Stimulated activated CD8-positive, alpha-beta memory T cell treated with anti-CD3 and anti-CD28 coated beads, Interleukin-4, amount 100 ng/mL, for 1 hour (primary cell): Measurements from ENCODE around the gene PTGDR.

ENCODE experiments used
- DNase-seq, 2 donors: peaks; one replicate each; pipeline ENCODE4 v3.0.0-alpha.2; 2020; ENCODE audit warnings: low read depth in 2 of 2, low spot score in 1 of 2

Gene PTGDR

DNA sequence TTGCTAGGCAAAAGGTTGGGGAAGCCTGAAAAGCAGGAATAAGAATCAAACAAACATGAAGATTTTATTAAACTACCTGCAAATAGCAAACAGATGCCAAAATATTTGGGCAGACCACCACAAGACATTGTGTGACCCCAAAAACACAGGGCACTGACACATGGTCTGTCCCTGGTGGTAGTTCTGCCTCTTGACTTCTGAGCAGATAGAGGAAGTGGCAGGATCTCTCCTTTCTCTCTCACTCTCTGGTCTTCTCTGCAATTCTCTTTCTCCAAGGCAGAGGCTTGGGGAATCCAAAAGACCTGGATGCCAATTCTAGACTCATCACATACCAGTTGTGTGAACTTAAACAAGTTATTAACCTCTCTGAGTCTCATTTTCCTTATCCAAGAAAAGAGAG is 4.3 kb upstream of the PTGDR start:
- no peak for DNase-seq

DNA sequence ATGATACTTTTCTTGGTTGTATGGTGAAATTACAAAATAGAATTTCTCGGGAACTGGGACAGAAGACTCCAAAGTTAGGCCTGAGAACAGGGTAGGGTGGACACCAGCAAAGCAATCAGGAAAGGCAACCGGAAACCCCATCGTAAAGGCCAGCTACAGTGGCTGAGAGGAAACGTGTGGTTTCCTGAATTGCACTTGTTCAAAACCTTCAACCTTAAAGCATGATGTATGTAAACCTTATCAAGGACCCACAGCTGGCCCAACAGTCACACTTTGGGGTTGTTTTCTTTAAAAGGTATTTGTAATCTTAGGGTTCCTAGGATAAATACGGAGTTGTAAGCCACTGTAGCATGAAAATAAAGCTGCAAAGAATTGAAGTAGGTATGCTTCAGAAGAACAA is 2.2 kb upstream of the PTGDR start:
- no peak for DNase-seq

DNA sequence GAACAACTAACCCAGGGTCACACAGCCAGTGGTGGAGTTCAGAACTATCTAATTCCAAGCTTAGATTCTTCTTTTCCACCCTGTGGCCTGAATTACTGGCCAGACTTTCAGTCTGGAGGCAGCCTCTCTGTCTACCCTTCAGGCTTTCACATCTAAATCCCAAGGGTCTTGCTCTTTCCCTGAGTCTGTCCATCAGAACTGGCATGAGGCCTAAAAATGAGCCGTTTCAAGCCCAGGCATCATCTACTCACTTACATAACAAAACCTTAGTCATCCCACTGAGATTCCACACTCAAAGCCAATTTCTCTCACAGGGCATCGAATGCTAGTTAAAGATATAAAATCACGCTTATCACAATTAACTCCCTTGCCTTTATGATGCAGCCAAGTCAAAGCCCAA is 1.3 kb upstream of the PTGDR start:
- DNase-seq: no peak

DNA sequence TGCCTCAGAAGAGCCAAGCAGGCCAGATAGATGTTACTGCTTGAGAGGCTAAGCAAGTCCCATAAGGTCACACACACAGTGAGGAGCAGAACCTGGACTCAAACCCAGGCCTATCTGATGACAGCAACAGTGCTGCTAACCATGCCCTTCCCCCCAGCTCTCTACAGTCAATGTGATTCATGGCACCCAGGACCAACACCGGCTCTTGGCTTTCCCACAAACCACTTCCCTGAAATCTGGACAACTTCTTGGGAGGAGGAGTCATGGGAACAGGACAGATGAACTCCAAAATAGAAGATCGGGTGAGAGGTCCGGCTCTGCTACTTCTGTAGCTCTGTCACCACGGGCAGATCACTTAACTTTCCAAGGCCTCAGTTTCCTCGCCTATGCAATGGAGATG is 716 bp upstream of the PTGDR start:
- DNase-seq: no peak

DNA sequence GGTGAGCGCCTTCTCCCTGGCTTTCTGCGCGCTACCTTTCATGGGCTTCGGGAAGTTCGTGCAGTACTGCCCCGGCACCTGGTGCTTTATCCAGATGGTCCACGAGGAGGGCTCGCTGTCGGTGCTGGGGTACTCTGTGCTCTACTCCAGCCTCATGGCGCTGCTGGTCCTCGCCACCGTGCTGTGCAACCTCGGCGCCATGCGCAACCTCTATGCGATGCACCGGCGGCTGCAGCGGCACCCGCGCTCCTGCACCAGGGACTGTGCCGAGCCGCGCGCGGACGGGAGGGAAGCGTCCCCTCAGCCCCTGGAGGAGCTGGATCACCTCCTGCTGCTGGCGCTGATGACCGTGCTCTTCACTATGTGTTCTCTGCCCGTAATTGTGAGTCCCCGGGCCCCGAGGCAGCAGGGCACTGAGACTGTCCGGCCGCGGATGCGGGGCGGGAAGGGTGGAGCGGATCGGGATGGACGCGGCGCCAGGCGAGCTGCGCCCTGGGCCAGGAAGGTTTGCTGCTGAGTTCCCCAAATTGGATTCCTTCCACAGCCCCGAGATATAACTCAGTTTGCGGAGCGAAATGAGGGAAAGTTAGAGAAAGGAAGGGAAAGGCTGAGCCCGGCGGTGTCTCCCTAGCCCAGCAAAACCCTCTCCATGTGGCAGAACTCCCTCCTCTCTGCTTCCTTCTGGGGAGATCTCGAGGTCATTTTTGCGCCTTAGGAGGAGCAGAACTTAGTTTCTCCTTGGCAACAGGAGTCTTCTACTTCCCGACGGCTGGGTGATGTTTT is 972 bp downstream of the PTGDR start:
- DNase-seq: no peak

DNA sequence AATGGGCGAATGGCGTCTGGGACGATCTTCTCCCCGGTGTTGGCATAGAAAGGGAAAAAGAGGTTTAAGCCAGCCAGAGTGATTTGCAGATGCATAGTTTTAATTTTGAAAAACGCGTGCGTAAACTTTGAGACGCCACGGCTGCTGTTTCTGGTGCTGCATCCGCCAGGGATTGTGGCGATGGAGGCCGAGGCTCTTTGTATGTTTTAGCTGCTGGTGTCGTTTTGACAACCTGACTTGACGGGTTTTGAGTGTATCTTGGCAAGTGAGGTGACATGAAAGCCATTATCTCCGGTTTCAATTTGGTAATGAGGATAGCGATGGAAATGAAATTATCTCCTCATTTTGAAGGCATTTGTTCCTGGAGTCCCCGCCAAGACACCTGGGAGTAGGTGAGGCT is 1.6 kb downstream of the PTGDR start:
- DNase-seq: no peak

DNA sequence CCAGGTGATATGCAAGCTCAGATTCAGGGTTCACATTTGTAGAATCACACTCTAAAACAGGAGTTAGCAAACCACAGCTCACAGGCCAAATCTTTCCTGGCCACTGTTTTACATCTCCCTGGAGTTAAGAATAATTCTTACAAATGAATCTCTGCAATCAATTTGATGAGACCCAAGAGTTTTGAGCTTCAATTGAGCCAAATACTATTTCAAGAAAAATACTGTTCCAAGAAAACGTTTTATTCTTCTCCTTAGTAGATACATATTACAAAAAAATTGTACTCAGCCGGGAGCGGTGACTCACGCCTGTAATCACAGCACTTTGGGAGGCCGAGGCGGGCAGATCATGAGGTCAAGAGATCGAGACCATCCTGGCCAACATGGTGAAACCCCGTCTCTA is 2.5 kb downstream of the PTGDR start:
- DNase-seq: no peak

DNA sequence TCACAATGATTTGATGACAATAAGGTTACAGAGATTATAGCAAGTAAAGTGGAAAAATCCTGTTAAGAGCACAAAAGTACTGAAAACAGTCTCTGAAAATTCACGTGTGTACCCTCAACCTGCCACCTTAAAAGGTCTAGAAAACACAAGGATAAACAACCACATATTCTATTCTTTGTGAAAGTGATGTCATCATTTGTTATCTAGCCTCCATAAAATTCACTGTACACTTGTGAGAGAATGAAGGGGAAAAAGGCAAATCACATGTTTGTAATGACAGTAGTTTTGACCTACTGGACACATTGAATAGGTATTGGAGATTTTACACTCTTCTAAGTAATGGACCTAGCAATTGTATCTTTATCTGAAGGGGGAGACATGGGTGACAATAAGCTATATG is 4.0 kb downstream of the PTGDR start:
- no peak for DNase-seq

DNA sequence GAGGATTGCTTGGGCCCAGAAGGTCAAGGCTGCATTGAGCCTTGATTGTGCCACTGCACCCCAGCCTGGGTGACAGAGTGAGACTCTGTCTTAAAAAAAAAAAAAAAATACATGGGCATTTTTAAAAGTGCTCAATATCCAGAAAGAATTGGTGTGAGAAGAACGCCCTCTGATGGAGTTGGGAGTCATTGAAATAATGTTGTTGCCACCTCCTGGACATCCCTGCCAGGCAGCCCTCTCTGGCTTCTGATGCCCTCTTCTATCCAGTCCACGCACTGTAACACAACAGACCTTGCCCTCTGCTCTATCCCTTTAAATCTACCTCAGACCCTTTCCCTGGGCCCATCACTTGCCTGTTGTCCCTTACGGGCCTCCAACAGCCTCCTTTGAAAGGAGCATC is 4.9 kb downstream of the PTGDR start:
- no peak for DNase-seq

DNA sequence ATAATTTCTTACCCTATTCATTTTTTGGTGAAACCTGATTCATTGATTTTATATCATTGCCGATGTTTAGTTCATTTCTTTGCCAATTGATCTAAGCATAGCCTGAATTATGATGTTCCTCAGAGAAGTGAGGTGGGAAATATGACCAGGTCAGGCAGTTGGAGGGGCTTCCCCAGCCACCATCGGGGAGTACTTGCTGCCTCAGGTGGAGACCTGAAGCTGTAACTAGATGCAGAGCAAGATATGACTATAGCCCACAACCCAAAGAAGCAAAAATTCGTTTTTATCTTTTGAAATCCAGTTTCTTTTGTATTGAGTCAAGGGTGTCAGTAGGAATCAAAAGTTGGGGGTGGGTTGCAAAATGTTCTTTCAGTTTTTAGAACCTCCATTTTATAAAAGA is 7.9 kb downstream of the PTGDR start:
- no peak for DNase-seq

DNA sequence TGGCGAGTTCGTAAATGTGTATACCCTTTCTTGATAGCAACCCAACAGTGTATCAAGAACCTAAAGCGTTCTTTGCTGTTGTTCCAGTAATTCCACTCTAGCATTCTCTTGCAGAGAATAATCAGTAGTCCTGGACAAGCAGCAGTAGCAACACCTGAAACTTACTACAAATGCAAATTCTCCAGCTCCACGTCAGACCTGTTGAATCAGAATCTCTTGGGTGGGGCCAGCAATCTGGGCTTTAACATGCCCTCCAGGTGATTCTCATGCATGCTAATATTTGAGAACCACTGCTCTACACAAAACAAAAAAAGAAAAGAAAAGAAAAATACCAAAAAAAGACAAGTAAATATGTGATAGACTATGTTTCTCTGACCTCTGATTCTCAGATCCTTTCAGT is 10.1 kb downstream of the PTGDR start:
- DNase-seq: no peak

DNA sequence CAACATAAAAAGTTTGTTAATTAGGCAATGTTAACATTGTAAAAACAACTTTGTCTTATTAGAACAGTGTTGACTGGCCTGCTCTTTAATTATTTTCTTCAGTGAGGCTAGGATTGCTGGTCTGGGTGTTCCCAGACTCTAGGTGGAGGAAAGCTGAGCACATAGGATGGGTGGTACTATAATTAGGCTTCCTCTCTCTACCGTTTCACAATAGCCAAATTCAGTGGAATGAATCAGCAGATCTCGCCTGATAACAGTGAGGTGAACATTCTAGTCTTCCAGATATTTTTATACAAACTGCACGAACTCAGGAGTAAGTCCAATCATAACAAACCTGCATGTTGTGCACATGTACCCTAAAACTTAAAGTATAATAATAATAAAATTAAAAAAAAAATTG is 11.9 kb downstream of the PTGDR start:
- DNase-seq: no peak

DNA sequence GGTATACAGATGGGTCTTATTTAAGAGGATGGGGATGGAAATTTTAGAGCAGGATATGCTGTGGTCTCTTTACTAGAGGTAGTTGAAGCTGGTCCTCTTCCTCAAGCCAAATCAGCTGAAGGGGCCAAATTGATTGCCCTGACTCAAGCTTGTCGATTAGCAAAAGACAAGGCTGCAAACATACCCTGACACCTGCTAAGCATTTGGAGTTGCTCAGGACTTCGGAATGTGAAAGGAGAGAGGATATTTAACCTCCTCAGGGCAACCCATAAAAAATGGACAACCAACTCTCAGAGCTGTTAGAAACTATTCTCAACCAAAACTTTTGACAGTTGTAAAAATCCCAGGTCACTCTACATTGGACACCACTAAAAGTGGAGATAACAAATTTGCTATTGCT is 15.6 kb downstream of the PTGDR start:
- no peak for DNase-seq

DNA sequence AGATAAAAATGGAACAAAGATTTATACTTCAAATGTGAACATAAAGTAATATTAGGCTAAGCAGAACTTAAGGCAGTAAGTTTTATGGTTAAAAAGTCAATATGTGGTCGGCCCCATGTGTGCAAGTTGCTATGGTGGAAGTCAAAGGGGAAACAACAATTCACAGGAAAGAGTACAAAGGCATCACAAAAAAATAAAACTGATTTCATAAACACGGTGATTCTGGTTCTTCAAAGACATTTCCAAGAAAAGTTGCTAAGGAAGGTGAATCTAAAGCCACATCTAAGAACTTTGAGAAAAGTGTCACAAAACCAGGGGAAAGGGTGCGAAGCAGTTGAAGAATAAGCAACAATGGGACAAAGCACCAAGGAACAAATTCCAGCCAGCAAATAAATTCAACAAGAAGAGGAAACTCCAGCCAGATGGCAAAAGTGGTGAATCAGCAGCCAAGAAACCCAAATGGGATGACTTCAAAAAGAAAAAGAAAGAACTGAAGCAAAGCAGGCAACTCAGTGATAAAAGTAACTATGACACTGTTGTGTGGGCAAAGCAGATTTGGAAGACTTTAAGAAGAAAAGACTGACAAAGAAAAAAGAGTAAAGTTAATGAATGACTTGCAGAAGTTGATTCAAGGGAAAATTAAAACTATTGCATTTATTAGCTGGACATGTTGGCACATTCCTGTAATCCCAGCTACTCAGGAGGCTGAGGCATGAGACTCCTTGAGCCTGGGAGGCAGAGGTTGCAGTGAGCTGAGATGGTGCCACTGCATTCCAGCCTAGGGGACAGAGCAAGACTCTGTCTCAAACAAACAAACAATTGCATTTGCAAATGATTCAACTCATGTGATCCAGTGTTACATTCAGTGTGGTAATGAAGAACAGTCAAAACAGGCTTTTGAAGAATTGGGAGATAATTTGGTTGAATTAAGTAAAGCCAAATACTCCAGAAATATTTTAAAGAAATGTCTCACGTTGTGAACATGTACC is 19.5 kb downstream of the PTGDR start:
- no peak for DNase-seq

DNA sequence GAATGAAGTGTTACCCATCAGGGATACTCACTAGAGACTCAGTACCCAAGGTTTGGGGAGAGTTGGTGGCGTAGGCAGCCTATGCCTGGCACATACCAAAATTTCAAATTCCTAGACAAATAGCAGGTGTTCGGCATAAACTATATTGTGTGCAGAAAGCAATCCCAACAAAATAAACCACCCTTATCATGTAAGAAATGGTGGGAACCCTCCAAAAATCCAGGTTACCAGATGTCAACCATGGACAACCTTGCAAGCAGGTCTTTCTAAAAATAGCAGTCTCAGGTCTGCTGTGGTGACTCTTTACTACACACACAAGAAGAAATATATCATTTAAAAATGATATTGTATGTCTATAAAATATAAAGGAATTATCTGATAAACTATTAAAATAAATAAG is 28.9 kb downstream of the PTGDR start:
- no peak for DNase-seq

DNA sequence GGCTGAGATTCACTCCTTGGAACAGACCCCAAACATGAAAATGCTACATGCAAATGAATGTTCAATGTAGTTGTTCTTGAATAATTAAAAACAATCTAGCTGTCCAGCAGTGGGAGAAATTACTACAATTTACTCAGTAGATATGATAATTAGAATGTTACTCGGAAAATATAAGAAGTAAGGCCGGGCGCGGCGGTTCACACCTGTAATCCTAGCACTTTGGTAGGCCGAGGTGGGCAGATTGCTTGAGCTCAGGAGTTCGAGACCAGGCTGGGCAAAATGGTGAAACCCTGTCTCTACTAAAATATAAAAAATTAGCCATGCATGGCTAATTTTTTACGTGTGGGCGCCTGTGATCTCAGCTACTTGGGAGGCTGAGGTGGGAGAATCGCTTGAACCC is 31.3 kb downstream of the PTGDR start:
- DNase-seq: no peak

DNA sequence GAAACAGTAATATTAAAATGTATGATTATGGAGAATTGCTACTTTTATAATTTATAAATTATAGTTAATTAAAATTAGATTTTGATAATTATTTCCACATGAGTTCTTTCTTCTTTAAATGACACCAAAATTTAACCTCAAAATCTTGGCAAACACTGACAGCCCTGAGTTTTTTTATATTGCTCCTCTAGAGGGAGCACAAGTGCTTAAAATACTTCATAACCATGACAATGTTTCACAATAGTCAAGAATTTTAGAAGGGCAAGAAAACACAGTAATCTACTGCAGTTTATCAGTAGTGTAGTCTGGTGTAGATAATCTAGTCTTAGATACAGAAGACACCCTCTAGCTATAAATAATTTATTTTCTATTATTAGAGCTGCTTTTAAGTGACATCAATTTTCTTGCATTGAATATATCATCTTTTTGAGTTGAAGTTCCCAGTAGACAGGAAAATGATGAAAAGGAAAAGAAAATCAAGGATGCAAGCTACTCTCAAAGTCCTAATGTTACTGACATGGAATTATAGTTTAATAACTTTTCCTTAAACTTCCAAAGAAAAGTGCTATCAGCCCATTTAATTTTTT is 32.3 kb downstream of the PTGDR start:
- no peak for DNase-seq

DNA sequence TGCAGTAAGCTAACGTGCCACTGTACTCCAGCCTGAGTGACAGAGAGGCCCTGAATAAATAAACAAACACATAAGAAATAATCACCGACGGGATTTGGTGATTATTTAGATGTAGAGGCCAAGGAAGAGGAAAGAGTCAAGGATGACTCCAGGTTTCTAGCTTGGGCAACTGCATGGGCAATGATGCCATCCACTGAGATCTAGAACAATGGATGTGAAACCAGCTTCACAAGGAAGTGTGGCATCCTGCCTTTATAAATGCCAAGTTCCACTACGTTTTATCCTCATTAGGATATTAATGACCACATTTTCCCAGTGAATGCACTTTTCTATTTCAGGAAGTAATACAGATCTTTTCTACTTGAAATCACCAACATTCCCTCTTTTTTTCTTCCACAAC is 35.7 kb downstream of the PTGDR start:
- no peak for DNase-seq

DNA sequence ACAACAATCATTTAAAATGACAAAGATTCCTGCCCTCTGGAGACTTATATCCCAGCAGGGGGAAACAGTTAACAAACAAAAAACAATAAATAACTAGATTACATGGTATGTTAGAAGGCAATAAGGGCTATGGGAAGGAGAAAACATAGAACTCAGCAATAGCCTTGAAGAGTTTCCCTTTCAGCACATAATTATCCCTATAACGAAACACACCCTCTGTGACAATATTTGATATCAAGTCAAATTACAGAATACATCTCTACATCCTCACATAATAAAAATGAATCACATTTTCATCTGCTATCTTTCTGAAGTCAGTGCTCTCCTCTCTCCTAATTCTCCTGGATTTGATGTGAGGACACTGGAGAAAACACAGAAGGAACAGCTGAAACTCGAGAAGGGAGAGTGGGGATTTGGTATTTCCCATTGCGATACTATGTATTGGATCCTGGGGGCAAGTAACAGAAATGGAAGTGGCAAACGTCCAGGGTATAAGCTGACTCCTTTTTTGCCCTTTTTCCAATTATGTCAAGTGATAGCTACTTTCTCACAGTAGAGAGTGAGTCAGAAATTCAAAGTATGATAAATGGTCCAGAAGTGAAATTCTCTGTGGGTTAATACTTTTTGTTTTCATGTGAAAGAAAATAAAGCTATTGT is 36.9 kb downstream of the PTGDR start:
- DNase-seq: no peak

DNA sequence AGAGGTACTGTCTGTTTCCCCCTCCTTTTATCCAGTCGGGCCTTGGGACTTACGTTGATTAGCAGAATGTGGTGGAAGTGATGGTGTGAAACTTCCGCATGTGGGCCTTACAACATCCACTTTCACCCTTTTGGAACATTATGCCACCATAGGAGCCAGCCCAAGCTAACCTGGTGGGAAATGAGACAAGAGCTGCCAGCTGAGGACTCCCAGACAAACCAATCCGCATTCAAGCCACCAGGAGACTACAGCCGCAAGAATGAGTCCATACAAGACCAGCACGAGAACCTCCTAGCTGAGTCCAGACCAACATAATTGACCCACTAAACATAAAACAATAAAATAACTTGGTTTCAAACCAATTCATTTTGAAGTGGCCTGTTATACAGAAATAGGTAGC is 37.5 kb downstream of the PTGDR start:
- no peak for DNase-seq

DNA sequence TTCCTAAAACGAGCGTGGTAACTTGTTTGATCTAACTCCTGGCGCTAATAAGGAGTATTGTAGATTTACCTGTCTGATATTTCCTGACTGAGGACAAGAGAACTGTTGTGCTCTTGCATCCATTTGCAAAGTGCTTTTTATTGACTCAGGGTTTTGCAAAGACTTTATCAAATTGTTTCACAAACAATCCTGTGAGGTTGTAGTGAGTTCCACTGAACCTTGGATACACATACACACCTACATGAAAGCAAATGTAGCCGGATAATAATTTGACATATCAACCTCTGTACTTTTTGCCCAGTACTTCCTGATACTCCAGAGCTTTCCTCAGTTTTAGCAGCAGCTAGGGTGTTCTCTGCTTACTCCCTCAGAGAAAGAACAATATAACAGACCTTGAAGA is 39.9 kb downstream of the PTGDR start:
- no peak for DNase-seq

DNA sequence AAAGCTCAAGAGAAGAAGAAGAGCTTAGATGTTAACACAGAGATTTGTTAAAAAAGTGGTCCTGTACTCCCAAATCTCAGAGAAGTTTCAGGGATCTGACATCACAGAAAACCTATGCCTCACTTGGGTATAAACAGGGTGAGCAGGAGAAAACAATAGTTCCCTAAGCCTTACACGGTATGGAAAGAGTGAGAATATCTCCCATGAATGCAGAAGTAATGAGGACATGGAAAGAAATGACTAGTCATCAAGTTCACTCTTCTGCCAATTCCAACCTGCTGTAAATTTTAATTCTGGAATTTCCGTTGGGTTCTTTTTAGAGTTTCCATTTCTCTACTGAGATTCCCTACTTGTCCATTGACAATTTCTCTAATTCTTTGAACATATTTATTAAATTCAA is 40.4 kb downstream of the PTGDR start:
- no peak for DNase-seq
